Activated CD4-positive, alpha-beta T cell treated with anti-CD3 and anti-CD28 coated beads, Interleukin-2, amount 50 U/mL, for 16 hours (primary cell): ENCODE data around the gene ARMH1.
"Not testable (repeated sequence)": the region's sequence is repeated elsewhere in the genome, so short reads cannot be mapped to it uniquely, and the experiment has no call there.

Experiments used
- DNase-seq: peaks from one replicate; pipeline ENCODE4 v3.0.0-alpha.2; 2020

Gene ARMH1

GRCh38 chr1:44696789-44697345 is 22.4 kb downstream of the ARMH1 start:
- peak; percentile 53 for DNase-seq

DNA sequence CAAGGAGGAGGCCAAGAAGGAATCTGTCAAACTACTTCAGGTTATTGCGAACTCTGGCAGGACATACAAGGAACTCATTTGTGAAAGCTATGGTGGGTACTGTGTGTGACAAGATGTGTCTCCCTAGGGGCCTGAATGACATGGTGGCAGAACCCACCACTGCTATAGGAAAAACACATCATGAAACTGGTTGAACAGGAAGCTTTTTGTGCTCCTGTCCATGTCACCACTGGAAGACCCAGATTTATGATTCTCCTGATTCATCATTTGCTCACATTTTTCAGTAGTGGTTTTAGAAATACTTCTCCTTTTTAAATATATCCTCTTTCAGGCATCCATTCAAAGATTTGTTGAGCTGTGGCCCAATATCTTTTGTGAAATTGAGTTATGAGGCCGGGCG is 23.6 kb downstream of the ARMH1 start:
- DNase-seq, result no peak

DNA sequence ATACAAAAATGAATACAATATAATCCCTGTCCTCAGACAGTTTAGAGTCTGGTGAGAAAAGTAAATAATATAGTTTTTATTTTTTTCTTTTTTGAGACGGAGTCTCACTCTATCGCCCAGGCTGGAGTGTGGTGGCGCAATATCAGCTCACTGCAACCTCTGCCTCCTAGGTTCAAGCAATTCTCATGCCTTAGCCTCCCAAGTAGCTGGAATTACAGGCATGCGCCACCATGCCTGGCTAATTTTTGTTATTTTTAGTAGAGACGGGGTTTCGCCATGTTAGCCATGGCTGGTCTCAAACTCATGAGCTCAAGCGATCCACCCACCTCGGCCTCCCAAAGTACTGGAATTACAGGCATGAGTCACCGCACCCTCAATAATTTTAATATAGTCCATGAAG is 24.9 kb downstream of the ARMH1 start:
- not testable (repeated sequence) for DNase-seq

DNA sequence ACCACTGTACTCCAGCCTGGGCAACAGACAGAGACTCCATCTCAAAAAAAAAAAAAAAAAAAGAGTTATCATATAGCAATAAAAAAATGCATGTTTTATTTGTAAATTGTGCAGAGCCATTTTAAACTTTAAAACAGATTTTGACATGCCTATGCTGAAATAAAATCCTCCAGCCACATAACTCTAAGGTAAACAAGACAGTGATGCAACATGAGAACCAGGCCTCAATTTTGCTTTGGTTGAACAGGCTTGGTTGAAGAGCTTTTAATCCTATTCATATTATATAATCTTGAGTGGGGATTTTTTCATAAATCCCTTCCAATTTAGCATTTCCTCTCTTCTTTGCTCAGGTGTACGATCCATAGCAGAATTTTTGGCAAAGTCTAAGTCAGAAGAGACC is 26.1 kb downstream of the ARMH1 start:
- no peak for DNase-seq

DNA sequence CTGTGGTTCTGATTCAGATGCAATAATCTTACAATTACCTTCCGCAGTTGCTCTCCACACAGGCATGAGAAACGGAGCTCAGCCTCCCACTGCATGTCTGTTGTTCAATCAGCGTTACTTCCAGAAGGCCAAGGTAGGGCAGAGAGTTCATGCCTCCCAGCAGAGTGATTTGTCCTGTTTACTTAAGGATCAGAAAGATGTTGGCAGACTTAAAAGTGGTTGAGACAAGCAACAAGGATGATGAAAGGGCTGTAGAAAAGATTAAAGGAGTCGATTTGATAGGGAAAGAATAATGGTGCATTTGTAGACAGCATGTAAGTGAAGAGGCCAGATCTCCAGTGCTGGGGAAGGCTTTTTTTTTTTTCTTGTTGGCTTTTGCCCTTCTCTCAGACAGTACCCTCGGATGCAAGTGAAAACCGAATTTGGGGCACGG is 26.6 kb downstream of the ARMH1 start:
- no peak for DNase-seq

GRCh38 chr1:44705470-44705869 is 31.0 kb downstream of the ARMH1 start:
- no peak for DNase-seq

- no peak for DNase-seq
These were observed 31.4 kb downstream of the ARMH1 start for GRCh38 chr1:44705938-44706337.

DNA sequence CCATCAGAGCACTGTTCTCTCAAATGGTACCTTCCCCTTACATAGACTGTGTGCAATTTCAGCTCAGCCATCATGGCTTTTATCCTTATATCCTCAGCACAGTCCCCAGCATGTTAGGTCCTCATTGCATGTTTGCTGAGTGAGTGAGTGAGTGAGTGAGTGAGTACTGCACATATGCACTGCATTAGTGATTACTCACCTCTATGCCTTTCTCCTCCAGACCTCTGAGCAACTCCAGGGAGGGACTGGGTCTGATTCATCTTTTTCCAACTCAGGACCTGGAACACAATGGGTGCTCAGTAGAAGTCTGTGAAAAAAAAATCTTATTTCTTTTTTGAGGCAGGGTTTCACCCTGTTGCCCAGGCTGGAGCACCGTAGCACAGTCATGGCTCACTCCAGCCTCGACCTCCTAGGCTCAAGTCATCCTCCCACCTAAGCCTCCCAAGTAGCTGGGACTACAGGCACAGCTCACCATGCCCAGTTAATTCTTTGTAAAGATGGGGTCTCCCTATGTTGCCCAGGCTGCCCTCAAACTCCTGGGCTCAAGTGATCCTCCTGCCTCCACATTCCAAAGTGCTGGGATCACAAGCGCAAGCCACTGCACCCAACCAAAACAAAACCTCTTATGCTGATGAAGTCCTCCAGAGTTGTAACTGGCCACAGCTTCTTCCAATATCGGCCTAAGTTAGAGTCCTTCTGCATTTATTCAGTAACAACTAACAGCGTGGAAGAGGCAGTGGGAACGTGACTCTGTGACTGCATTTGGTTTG is 32.8 kb downstream of the ARMH1 start:
- no peak for DNase-seq

- peak; percentile 57 for DNase-seq
These were observed 33.7 kb downstream of the ARMH1 start for GRCh38 chr1:44707959-44708831.

DNA sequence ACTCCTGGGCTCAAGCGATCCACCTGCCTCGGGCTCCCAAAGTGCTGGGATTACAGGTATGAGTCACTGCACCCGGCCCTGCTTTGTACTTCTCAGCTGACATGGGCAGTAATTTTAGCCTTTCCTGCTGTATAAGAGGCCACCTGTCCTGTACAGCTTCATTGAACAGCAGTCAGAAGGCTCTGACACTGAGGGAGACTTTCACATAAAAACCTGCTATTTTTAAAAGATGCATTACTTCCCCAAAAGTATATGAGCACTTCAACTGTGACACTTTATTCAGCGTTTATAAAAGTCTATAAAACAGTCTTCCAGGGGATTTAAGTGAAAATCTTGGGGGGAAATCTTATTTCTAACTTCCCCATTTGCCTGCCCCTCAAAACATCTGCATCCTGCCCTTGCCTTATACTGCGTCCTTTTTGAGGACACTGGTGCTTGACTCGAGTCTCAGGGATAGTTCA is 38.8 kb downstream of the ARMH1 start:
- no peak for DNase-seq

DNA sequence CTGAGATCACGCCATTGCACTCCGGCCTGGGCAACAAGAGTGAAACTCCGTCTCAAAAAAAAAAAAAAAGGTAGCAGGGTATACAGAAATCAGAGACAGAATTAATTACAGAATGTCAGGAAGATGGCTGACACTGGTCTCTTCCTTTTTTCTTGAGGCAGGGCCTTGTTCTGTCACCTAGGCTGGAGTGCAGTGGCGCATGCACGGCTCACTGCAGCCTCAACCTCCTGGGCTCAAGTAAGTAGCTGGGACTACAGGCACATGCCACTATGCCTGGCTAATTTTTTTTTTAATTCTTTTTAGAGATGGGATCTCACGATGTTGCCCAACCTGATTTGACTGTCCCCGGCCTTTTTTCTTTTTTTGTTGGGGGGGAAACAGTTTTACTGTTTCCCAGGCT is 40.0 kb downstream of the ARMH1 start:
- no peak for DNase-seq

DNA sequence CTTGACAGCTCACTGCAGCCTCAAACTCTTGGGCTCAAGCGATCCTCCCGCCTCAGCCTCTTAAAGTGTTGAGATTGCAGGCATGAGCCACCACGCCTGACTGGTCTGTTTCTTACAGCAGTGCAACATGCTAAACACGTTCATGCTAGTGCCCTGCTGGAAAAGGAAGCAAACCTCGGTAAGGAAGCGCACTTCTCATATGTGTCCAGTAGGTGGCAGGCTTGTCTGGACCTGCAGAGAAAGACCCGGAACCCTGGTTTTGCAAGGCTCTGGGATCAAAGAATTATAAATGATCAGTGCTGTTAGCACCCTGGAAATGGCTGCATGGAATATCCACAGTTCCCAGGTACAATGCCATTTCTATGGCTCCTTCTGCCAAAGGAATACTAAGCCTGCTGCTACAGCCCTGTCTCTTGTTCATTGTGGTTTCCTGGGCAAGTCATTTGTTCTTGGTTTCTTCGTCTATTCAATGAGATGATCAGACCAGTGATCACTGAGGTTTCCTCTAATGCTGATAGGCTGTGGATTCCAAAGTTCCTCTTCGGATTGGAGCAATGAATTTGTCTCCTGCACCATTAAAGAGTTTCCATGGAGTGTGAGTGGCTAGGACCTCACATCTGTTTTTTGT is 40.5 kb downstream of the ARMH1 start:
- DNase-seq, result peak; percentile 79

- DNase-seq, result no peak
These were observed 42.6 kb downstream of the ARMH1 start for GRCh38 chr1:44717156-44717555.

DNA sequence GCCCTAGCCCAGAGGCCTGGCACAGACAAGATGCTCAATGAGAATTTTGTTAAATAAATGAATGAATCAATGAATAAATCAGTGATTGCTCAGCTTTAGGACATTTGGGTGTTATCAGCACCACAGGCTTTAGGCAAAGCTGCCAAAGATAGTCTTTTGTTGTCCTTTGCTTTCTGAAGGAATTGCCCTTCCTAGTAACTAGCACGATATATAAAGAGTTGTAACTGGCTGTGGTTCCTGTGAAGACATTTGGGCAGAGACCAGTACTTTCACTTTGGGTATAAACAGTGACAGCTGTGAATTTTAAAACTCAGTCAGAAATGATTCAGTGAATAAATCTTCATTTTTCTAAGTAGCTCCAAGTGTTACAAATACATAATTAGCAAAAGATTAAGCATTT is 43.1 kb downstream of the ARMH1 start:
- DNase-seq, result no peak

GRCh38 chr1:44718091-44718490 is 43.6 kb downstream of the ARMH1 start:
- no peak for DNase-seq

DNA sequence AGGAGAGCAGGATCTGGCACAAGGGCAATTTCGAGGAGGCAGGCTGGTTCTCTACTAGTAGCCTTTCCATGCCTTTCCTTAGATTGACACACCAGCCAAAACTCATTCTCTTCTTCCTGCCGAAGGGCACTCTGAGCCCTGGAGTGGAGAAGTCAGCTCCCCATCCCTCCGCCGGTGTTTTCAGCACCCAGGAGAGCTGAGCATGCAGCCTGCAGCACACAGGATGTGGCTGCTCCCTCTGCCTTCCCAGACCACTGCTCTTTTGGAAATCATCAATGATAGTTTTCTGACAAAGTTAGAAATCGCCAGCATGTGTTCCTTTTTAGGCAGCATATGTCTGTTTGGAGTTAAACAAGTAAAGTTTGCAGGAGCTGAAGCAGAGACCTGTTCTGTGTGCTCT is 44.8 kb downstream of the ARMH1 start:
- no peak for DNase-seq

DNA sequence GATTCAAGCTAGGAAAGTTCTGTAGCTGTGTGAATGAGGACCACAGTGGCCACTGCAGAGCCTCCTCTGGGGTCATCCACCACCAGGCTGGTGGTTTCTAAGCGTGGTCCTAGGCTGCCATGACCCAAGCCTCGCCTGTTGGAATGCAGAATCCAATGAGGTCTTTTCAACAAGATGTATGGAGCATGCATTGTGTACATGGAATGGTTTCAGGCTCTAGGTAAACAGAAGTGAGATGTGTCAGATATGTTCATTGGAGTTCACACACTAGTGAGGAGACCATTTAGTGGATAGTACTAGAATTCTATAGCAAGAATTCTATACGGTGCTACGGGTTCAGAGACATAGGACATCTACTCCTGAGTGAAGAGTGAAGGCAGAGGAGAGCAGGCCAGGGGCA is 45.8 kb downstream of the ARMH1 start:
- no peak for DNase-seq

DNA sequence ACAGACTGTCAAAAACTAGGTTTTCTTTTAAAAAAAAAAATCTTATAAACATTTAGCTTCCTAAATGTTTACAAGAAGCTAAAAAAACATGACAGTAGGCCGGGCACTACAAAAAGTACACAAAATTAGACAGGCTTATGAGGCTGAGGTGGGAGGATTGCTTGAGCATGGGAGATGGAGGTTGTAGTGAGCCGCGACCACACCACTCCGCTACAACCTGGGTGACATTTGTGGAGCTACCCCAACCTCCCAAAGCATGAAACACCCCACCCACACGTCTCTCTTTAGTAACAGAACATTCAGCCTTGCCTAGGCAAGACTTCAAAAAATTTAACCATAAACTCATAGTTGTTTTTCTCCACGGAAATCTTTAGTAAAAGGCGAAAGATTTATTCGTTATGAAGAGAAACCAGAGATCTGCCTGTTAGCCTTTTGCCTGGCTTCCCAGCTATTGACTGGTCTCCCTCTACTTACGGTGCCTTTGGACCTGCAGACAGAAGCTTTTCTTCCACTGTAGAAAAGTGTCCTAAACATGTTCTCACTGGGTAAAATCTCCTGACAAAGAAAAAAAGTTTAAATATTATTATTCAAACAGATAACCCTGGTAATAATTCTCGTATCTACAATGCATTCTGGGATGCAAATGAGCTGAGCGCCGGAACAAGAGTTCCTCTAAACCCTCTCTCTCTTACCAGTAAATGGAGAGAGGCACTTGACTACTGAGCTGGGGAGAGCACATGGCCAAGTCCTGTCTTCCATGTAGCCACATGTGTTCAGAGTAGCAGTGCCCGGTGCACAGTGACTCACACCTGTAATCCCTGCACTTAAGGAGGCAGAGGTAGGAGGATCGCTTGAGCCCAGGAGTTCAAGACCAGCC is 47.2 kb downstream of the ARMH1 start:
- peak; percentile 97 for DNase-seq

DNA sequence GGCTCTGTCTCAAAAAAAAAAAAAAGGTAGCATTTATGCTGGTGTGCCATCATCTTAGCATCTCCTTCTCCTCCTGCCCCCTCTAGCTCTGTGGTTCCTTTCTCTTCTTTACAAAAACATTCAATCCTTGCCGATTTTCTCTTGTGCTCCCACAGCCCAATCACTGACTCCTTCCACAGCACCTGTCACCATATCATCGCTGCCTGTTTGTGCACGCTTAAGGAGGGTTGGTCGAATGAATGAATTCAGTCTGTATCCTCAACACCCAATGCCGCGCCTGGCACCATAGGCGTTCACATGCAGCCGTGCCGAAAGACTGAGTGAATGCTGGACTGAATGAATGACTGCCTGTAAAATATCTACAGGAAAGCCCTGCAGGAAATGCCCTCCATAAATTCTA is 48.5 kb downstream of the ARMH1 start:
- peak; percentile 40 for DNase-seq

DNA sequence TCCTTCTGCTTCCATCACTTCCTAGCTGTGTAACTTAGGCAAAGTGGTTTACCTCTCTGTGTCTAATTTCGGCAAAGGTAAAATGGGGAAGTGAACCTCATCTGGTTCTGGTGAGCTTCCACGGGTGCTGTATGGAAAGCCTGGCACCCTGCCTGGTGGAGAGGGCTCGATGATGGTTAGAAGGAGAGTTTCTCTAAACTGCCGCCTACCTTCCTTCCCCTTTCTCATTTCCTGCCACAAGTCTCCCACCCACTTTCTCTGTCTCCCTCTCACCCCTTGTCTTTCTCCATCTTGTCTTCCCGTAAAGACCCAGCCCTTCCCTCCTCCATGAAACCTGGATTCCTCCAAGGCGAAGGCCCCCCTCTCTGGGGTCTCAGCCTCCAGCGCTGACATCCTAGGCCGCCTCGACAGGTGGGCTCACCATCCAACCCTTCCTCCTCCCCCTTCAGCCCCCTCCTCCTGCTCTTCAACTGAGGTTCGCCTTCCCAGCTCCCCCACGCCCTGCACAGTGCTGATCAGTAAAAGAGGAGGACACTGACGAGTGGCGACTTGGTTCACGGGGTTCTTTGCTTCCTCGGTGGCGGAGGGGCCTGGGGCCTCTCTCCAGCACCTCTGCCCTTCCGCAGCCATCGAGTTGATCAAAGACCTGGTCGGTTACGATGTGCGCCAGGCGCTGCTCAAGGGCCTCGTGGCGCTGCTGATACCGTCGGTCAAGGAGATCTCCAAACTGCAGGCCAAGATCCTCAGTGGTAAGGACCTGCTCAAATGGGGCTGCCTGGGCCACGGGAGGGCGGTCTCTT is 49.2 kb downstream of the ARMH1 start:
- DNase-seq, result peak; percentile 47

DNA sequence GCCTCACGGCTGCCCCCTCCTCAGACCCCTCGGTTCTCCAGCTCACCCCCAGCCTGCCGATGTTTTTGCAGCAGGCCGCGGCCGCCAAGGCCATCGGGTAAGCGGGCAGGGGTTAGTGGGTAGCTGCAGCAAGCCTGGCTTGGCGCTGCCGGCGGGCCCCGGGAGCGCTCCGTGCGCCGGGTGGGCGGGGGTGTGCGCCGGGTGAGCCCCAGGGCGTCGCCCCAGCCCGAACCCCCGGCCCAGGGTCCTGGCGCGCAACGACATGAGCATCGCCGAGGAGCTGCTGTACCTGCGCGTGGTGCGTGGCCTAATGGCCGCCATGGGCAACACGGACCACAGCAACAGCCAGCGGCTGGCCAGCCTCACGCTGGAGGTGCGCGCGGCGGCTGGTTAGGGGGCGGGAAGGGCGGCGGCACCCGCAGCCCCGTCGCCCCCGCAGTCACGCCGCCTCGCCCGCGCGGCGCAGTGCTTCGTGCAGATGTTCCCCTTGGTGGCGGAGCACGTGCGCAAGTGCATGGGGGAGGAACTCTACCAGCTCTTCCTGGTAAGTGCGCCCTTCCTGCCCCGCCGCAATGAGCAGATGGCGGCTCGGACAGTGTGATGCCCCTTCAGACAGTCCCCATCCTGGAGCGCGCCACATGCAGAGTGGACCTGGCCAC is 49.9 kb downstream of the ARMH1 start:
- no peak for DNase-seq
